ENCODE measurements around the gene PLAC8L1.

The PLAC8L1 gene

GRCh38 chr5:146078566-146078965 is 26.8 kb downstream of the PLAC8L1 start:
- no peak for DNase-seq

- no peak for DNase-seq
Measured at GRCh38 chr5:146076455-146076854, 28.9 kb downstream of the PLAC8L1 start.

GRCh38 chr5:146076028-146076427 is 29.3 kb downstream of the PLAC8L1 start:
- no peak for DNase-seq

GRCh38 chr5:146073239-146073900 is 32.0 kb downstream of the PLAC8L1 start:
- DNase-seq = no peak

- DNase-seq = no peak
Measured at GRCh38 chr5:146072595-146072994, 32.8 kb downstream of the PLAC8L1 start.

- DNase-seq = no peak
Measured at GRCh38 chr5:146071171-146071570, 34.2 kb downstream of the PLAC8L1 start.

GRCh38 chr5:146070746-146071145 is 34.6 kb downstream of the PLAC8L1 start:
- DNase-seq = no peak

- DNase-seq = no peak
Measured at GRCh38 chr5:146069780-146070099, 35.6 kb downstream of the PLAC8L1 start.

- no peak for DNase-seq
Measured at GRCh38 chr5:146068977-146069779, 36.2 kb downstream of the PLAC8L1 start.

- DNase-seq = peak; percentile 78
Measured at GRCh38 chr5:146068206-146068605, 37.2 kb downstream of the PLAC8L1 start.

- no peak for DNase-seq
Measured at GRCh38 chr5:146066968-146067367, 38.4 kb downstream of the PLAC8L1 start.

- no peak for DNase-seq
Measured at GRCh38 chr5:146060221-146060585, 45.2 kb downstream of the PLAC8L1 start.

- DNase-seq = no peak
Measured at GRCh38 chr5:146059460-146060220, 45.7 kb downstream of the PLAC8L1 start.

GRCh38 chr5:146055432-146055831 is 49.9 kb downstream of the PLAC8L1 start:
- DNase-seq = no peak

GRCh38 chr5:146052780-146053179 is 52.6 kb downstream of the PLAC8L1 start:
- no peak for DNase-seq

- no peak for DNase-seq
Measured at GRCh38 chr5:146051678-146052077, 53.7 kb downstream of the PLAC8L1 start.

GRCh38 chr5:146050086-146050485 is 55.3 kb downstream of the PLAC8L1 start:
- no peak for DNase-seq

- no peak for DNase-seq
Measured at GRCh38 chr5:146049704-146050026, 55.7 kb downstream of the PLAC8L1 start.

GRCh38 chr5:146048994-146049703 is 56.2 kb downstream of the PLAC8L1 start:
- peak; percentile 69 for DNase-seq

- peak; percentile 26 for DNase-seq
Measured at GRCh38 chr5:146047396-146047795, 58.0 kb downstream of the PLAC8L1 start.

- no peak for DNase-seq
Measured at GRCh38 chr5:146043722-146044121, 61.7 kb downstream of the PLAC8L1 start.

GRCh38 chr5:146042628-146043279 is 62.6 kb downstream of the PLAC8L1 start:
- DNase-seq = no peak

All from femur (tissue), 1 donor.